ENCODE measurements around the gene PHF13.
"Not testable (repeated sequence)": the region's sequence is repeated elsewhere in the genome, so short reads cannot be mapped to it uniquely, and the experiment has no call there.

Gene PHF13

DNA sequence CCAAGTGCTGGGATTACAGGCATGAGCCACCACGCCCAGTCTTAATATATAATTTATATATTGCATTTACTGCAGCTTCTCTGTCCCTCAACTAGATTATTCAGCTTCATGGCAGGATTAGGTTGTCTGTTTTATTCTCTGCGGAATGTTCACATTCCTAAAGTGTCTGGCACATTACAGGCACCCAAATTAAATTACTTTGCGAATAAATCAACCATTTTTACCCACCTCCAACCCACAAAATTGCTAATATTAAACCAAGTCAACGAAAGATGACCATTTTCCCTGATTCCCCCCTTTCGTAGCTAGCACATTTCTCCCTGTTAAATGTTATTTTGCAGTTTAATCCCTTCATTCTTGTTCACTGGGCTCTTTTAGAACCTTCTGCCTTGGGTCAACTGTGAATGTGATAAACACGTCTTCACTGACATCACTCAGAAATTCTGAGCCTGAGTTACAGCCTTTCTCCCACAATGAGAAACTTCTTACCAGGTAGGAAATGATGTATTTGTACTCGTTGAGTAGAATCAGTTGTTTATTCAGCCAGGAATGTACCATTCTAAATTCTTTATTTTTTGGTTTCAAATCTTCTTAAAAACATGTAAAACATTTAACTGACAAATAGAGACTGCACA lies 47.0 kb downstream of the PHF13 start:
- DNase-seq (ENCODE audit: low read depth, low spot score), result no peak

DNA sequence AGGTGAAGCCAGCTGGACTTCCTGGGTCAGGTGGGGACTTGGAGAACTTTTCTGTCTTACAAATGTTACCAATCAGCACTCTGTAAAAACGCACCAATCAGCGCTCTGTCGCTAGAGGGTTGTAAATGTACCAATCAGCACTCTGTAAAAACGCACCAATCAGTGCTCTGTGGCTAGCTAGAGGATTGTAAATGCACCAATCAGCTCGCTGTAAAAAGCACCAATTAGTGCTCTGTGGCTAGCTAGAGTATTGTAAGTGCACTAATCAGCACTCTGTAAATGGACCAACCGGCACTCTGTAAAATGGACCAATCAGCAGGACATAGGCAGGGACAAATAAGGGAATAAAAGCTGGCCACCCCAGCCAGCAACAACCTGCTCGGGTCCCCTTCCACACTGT lies 48.9 kb downstream of the PHF13 start:
- DNase-seq (ENCODE audit: low read depth, low spot score), result not testable (repeated sequence)

DNA sequence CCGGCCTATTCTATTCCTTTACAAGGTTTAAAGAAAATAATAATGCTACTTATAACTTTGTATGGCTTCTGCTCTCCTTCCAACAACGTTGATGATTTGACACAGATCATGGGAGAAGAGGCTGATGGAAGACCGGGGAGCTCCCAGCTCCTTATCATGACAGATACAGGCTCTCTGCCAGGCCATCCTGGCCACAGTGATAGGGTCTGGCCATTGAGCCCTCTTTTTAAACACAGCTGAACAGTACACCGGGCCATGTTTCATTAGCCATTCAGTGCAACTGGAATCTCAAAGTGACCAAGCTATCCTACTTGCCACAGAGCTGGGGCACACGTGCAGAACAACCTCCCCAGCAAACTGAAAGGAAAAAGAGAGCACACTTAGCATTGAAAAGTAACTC lies 53.2 kb downstream of the PHF13 start:
- DNase-seq (ENCODE audit: low read depth, low spot score), result no peak

DNA sequence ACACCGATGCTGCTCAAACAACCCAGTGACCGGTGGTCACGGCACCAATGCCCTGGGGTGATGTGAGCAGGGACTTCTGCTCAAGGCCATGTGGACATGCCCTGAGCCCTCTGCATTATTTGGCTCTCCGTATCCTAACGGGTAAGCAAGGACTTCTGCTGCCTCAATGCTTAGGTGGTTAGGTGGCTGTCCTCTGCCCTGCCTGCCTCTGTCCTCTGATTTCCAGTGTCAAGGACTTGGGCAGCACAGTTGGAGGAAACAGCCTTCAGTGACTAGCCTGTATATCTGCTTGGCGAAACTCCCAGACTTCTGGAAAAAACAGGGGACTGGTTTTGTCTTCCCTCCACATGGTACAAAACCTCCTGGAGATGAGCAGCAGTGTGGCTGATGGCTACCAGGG lies 53.6 kb downstream of the PHF13 start:
- DNase-seq (ENCODE audit: low read depth, low spot score), result no peak

DNA sequence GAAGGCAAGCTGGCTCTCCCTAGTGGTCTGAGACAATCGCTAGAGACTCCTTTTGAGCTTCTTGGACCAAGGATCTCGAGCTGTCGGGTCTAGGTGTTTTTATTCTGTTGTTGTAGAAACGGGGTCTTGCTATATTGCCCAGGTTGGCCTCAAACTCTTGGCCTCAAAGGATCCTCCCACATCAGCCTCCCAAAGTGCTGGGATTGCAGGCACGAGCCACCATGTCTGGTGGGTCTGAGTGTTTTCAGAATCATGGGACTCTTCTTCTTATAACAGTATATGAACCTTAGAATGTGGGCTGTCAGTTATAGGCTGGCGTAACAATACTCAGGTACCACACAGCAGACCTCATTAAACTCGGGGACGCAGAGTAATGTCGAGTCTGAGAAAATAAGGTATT lies 55.0 kb downstream of the PHF13 start:
- DNase-seq (ENCODE audit: low read depth, low spot score), result no peak

DNA sequence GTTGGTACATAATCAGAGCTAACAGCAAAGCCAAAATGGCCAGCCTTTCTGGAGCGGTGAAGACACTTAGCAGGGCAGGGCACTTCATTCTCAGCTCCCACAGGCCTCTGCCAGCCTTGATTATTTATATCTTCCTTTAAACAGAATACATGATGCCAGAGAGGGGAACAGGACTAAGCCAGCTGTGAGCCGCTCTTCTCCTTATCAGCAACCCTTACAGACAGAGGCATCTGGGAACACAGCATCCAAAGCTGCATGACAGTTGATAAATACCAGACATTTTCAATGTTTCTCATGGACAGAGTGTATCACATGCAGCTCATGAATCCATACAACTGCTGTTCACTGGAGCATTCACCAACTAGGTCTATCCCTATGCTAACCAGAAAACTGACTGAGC lies 59.0 kb downstream of the PHF13 start:
- DNase-seq (ENCODE audit: low read depth, low spot score), result no peak

Measured in brain pericyte (primary cell).